Ascending aorta (tissue), 2 donors: ENCODE results near the gene CDHR5. TPM values are rescaled to one million over a fixed set of nuclear protein-coding genes. Genes with fewer than 3 reads are reported as not detected.

ENCODE experiments used
- DNase-seq, 2 donors: peaks; one replicate each; pipeline ENCODE4 v3.0.0-alpha.2; 2019; ENCODE audit warnings: low spot score in 2 of 2
- H3K27ac ChIP-seq, 2 donors: fragments of 200-600 bp; sonication (generic); one replicate each; pipeline ENCODE4 v1.5.1; 2016 to 2017; ENCODE audit warnings: mild to moderate bottlenecking in 1 of 2
- H3K27me3 ChIP-seq: fragments of 200-600 bp; sonication (generic); one replicate; pipeline ENCODE4 v1.5.1; 2017
- H3K36me3 ChIP-seq, 2 donors: fragments of 200-600 bp; sonication (generic); one replicate each; pipeline ENCODE4 v1.5.1; 2016
- H3K4me1 ChIP-seq, 2 donors: fragments of 200-600 bp; sonication (generic); one replicate each; pipeline ENCODE4 v1.5.1; 2016 to 2017; ENCODE audit warnings: mild to moderate bottlenecking in 1 of 2
- H3K4me3 ChIP-seq, 2 donors: fragments of 200-600 bp; sonication (generic); one replicate each; pipeline ENCODE4 v1.5.1; 2016 to 2017; ENCODE audit warnings: mild to moderate bottlenecking in 1 of 2
- H3K9me3 ChIP-seq, 2 donors: fragments of 200-600 bp; sonication (generic); one replicate each; pipeline ENCODE4 v1.5.1; 2016
- intact Hi-C: fragments of 100-400 bp; cut with DNase I; formaldehyde crosslinking; loops from one replicate; pipeline ENCODE4 v1.15.1; 2023
- total RNA-seq: library from RNA; depleted of rRNA; stranded (reverse); fragments of >200 nt; gene quantifications from one replicate; pipeline ENCODE4 v1.1.0, GENCODE V29; 2016
- TF ChIP-seq, protein P1 (sequence below), 3 experiments: fragments of 200-600 bp in 2 of 3; fragments of 450-650 bp in 1 of 3; sonication (generic) in 2 of 3; IDR thresholded peaks; one replicate each; pipeline ENCODE4 v1.5.1; 2016 to 2019; ENCODE audit warnings: antibody characterized with exemption in 3 of 3, mild to moderate bottlenecking in 1 of 3, moderate library complexity in 1 of 3

CDHR5 gene
- total RNA-seq, 1 donor from 2014 or later: 5.0 TPM

DNA sequence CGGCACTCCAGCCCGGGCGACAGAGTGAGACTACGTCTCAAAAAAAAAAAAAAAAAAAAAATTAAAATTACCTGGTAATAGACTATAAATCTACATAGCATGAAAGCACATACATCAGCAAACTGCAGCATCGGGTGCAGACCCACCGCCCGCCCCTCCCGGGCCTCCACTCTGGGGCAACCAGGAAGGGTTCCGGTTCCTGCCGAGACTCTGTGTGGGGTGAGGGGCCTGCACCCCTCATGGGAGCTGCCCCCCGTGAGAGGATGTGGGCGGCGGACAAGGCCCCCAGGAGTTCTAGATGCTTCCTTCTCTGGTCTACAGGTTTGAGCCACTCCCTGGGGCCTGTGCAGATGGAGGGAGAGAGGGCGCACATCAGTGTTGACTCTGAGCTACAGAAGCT lies 21.5 kb upstream of the CDHR5 start:
- H3K9me3 ChIP-seq: no peaks in the 10 kb centered on the region
- intact Hi-C loops: no loop called here
- TF ChIP-seq, protein P1, sequence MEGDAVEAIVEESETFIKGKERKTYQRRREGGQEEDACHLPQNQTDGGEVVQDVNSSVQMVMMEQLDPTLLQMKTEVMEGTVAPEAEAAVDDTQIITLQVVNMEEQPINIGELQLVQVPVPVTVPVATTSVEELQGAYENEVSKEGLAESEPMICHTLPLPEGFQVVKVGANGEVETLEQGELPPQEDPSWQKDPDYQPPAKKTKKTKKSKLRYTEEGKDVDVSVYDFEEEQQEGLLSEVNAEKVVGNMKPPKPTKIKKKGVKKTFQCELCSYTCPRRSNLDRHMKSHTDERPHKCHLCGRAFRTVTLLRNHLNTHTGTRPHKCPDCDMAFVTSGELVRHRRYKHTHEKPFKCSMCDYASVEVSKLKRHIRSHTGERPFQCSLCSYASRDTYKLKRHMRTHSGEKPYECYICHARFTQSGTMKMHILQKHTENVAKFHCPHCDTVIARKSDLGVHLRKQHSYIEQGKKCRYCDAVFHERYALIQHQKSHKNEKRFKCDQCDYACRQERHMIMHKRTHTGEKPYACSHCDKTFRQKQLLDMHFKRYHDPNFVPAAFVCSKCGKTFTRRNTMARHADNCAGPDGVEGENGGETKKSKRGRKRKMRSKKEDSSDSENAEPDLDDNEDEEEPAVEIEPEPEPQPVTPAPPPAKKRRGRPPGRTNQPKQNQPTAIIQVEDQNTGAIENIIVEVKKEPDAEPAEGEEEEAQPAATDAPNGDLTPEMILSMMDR (IDR thresholded peaks at IDR 0.05): no peak
- H3K4me3 ChIP-seq: no peak overlapping the region
- H3K27ac ChIP-seq: no peak overlapping the region
- no peak for DNase-seq
- no peaks in the 10 kb centered on the region for H3K4me1 ChIP-seq
- H3K27me3 ChIP-seq: no peaks in the 10 kb centered on the region
- peaks cover 18 to 36% of the 10 kb centered on the region in 2 donors for H3K36me3 ChIP-seq

DNA sequence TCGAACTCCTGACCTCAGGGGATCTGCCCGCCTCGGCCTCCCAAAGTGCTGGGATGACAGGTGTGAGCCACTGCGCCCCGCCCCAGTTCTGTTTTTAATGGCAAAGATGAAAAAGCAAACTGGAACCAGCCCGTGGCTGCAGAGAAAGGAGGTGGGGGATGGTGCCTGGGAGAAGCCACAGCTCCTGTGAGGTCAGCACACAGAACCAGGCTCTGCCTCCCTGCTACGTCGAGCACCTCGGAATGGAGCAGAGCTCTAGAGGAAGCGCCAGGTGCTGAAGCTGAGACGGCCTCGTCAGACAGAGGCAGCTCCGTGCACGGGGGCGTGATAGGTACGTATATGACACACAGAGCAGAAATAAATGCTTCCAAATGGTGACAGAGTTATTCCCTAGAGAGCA lies 20.8 kb upstream of the CDHR5 start:
- Histone ChIP-seq H3K36me3 (peaks cover 18 to 29% of the 10 kb centered on the region in 2 donors), H3K4me1 (no peaks in the 10 kb centered on the region), H3K27me3 (no peaks in the 10 kb centered on the region), H3K27ac (no peak overlapping the region), H3K4me3 (no peak overlapping the region), H3K9me3 (no peaks in the 10 kb centered on the region)
- no peak for DNase-seq
- intact Hi-C loops: no loop called here
- TF ChIP-seq, protein P1 (IDR thresholded peaks at IDR 0.05): no peak

DNA sequence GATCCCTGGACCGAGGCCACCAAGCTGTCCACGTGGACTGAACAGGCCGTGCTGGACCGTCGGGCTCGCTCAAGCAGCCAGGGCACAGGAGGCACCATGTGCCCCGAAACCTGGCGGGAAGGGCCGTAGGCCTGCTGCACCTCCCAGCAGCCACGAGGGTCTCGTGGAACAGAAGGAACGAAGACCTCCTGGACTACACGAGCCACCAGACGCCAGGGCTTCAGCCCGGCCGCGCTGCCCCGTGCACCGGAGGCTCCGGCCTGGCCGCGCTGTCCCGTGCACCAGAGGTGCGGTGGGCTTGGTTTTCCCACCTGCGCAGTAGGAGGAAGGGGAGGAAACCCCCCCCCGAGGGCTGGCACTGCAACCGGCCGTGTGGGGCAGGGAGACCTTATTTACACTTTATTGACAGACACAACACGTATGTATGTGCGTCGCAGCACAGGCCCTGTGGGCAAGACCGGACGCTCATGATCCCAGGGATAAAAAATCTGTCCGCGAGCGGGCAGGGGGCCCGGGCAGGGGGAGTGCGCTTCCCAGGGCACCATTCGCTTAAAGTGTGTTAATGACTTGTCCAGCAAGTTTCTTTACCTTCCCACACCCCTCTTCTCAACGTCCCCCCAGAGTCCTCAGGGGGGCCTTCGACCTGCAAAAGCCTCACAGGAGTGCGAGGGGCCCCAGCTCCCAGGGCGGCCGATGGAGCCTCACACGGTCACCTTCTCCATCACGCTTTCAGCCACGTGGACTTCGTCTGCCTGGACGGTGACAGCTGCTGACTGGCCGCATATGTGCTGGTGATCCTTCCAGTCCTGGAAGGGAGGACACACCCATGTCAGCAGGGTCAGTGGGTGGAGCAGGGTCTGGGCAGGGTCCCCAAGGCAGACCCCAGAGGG lies 19.3 kb upstream of the CDHR5 start:
- no peak for DNase-seq
- TF ChIP-seq, protein P1 (IDR thresholded peaks at IDR 0.05): no peak
- no peaks in the 10 kb centered on the region for H3K27me3 ChIP-seq
- H3K27ac ChIP-seq: no peak overlapping the region
- H3K9me3 ChIP-seq: no peaks in the 10 kb centered on the region
- intact Hi-C loops: no loop called here
- H3K36me3 ChIP-seq: peaks cover 18 to 20% of the 10 kb centered on the region in 2 donors
- no peaks in the 10 kb centered on the region for H3K4me1 ChIP-seq
- no peak overlapping the region for H3K4me3 ChIP-seq

DNA sequence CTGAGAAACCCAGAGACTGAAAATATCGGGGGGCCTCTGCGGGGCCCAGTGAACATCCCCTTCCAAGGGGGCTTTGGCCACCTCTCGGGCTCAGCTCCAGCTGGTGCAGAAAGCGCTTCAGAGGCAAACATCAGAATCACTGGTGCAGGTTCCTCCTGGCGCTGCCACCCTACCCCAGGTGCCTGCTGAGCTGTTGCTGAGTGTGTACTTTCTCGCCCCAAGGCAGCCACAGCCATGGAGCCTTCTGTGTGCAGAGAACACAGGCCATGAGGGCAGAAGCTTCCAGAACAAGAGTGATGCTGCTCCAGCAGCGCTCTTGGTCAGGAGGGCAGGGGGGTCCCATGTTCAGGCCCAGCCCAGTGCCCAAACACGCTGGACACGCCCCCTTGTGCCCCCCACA lies 18.6 kb upstream of the CDHR5 start:
- no peak overlapping the region for H3K4me3 ChIP-seq
- TF ChIP-seq, protein P1 (IDR thresholded peaks at IDR 0.05): no peak
- H3K36me3 ChIP-seq: peaks cover 18% of the 10 kb centered on the region in 2 donors

DNA sequence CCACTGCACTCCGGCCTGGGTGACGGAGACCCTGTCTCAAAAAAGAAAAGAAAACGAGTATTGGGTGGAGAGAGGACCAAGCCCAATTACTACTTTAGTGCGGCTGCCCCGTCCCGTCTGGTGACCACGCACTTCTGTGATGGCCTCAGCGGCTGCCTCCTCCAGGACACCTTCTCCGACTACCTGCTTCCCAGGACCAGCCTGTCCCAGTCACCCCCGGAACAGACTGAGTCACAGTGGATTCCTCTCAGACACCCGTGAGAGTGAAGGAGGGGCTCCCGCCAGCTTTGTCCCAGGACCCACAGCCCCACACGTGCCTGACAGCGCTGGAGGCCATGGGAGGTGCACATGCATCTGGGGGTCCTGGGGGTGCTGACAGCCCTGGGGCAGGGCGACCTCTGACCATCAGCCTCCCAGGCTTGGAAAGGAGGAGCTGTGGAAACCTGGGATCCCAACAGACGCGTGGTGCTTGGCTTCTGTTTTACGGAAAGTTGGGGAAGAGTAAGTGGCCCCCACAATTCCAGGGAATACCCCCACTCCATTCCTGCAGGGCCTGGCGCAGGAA lies 17.1 kb upstream of the CDHR5 start:
- DNase-seq: no peak
- H3K27ac ChIP-seq: no peak overlapping the region
- H3K9me3 ChIP-seq: no peaks in the 10 kb centered on the region
- no peaks in the 10 kb centered on the region for H3K27me3 ChIP-seq
- H3K4me1 ChIP-seq: peaks cover 6 to 8% of the 10 kb centered on the region in 2 donors
- no peak overlapping the region for H3K4me3 ChIP-seq
- TF ChIP-seq, protein P1 (IDR thresholded peaks at IDR 0.05): no peak
- H3K36me3 ChIP-seq: peaks cover 14 to 18% of the 10 kb centered on the region in 2 donors
- intact Hi-C loops: no loop called here

More for the DNA sequence above, 18.6 kb upstream of the CDHR5 start:
- no peak for DNase-seq
- Histone ChIP-seq H3K9me3 (no peaks in the 10 kb centered on the region), H3K27me3 (no peaks in the 10 kb centered on the region), H3K27ac (no peak overlapping the region), H3K4me1 (no peaks in the 10 kb centered on the region)
- intact Hi-C loops: no loop called here
